ENCODE results near the gene ABCC6. TPM values are rescaled to one million over a fixed set of nuclear protein-coding genes. Genes with fewer than 3 reads are reported as not detected.

ABCC6 gene
- total and polyA plus RNA-seq, 2 of the 4 experiments (the other 2 are of a cell fraction): 0.36 to 1.3 TPM

DNA sequence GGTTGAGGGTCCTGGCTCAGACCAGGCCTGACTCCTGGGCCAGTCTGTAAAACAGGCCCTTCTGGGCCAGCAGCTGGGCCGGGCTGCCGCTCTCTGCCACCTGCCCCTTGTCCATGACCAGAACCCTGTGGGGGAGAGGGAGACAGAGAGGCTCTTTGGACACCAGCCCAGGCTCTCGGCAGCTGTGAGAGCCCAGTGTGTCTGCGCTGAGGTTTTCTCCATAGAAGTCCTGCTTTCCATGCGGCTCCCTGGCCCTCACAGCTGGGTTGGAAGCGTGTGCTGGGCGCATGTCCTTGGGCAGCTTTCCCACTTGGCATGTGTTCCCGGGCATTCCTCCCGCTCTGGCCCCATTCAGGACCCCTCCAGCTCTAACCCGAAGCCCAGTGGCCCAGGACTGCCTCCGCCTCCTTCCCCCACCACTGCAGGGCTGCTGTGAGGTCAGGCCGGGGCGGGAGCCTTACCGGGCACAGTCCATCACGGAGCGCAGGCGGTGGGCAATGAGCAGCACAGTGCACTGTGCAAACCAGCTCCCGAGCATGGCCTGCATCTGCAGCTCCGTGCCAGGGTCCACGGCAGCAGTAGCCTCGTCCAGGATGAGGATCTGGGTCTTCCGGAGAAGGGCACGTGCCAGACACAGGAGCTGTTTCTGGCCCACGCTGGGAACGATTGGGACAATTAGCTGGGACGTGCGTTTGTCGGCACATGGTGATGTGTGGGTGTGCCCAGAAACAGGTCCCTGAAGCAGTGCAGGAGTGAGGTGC, 73.0 kb downstream of the ABCC6 start:
- no peak overlapping the region for H2AK9ac ChIP-seq (replicated peaks; ENCODE audit: low read depth, low read length, poor library complexity)
- H2BK5ac ChIP-seq (ENCODE audit: low read depth, low read length, poor library complexity, severe bottlenecking): no peak overlapping the region
- peaks cover 13% of the 10 kb centered on the region; the same call in 1 of the 2 replicates for H3K9me1 ChIP-seq (ENCODE audit: insufficient read depth, low read length)
- peak; percentile 76 for DNase-seq
- POLR2A ChIA-PET (ENCODE audit: unreplicated experiment): no interaction called here
- peak overlapping the region; percentile 8; the same call in 1 of the 2 replicates for H3K27ac ChIP-seq (ENCODE audit: insufficient read depth, low read length)
- no peak overlapping the region for H2BK20ac ChIP-seq (ENCODE audit: low read depth, low read length)
- WGBS, 2 experiments (ENCODE audit: extremely low coverage in 2 of 2, insufficient read length in 1 of 2): 28% methylated on average over 11 of the region's 28 CpGs; no CpG with 5 or more reads in 1 of the 2 experiments
- peaks cover 25% of the 10 kb centered on the region for H3K36me3 ChIP-seq (ENCODE audit: control insufficient read depth, insufficient read depth, low read length)
- no peak overlapping the region for H2BK15ac ChIP-seq (ENCODE audit: low read depth, low read length)
- intact Hi-C loops (cut with micrococcal nuclease) (no loop called here), in situ Hi-C loops (cut with MboI; ENCODE audit: low sequenced_read_pairs) (no loop called here), dilution Hi-C loops (cut with HindIII; ENCODE audit: low sequenced_read_pairs, unreplicated experiment) (no loop called here)
- TF ChIP-seq ELK1 (IDR thresholded peaks at IDR 0.05; ENCODE audit: borderline replicate concordance, low read depth, low read length): no peak
- TF ChIP-seq CEBPB (IDR thresholded peaks at IDR 0.05; ENCODE audit: low read depth, low read length): no peak
- peak; percentile 62; the same call in 1 of the 2 replicates for TF ChIP-seq MXI1 (IDR thresholded peaks at IDR 0.05; ENCODE audit: borderline replicate concordance, low read depth, low read length)
- no peak for TF ChIP-seq FOS (IDR thresholded peaks at IDR 0.05; ENCODE audit: low read depth, low read length)
- no peak for TF ChIP-seq RCOR1 (IDR thresholded peaks at IDR 0.05; ENCODE audit: insufficient replicate concordance, low read length)
- no peak for TF ChIP-seq USF2 (IDR thresholded peaks at IDR 0.05; ENCODE audit: low read depth, low read length)
- no peak for TF ChIP-seq RFX5 (IDR thresholded peaks at IDR 0.05; ENCODE audit: low read depth, low read length)
- TF ChIP-seq POLR2A (IDR thresholded peaks at IDR 0.05; ENCODE audit: low read depth, low read length): no peak
- H3K27me3 ChIP-seq (ENCODE audit: control insufficient read depth, insufficient read depth, low read length): no peaks in the 10 kb centered on the region
- peak overlapping the region; percentile 2; the same call in 1 of the 2 replicates for H3K4me2 ChIP-seq (ENCODE audit: low read depth, low read length)
- H4K5ac ChIP-seq (ENCODE audit: low read depth, low read length): no peak overlapping the region
- no peak overlapping the region for H3K23ac ChIP-seq (ENCODE audit: low read depth, low read length)
- no peak overlapping the region for H2BK120ac ChIP-seq (ENCODE audit: low read depth, low read length)
- H3K56ac ChIP-seq (ENCODE audit: extremely low read depth, insufficient read depth, low read length): no peak overlapping the region
- CTCF ChIA-PET: no interaction called here
- H3K79me1 ChIP-seq (ENCODE audit: low read depth in 1 of 2, low read length in 2 of 2): peaks cover 5 to 34% of the 10 kb centered on the region in 2 experiments; a peak in 2 of 4 replicates
- peaks cover 11% of the 10 kb centered on the region for H3K4me1 ChIP-seq (ENCODE audit: control insufficient read depth, insufficient read depth, low read length)
- H2AK5ac ChIP-seq (ENCODE audit: low read depth, low read length): no peak overlapping the region
- H2AFZ ChIP-seq (replicated peaks; ENCODE audit: low read length, poor library complexity): no peak overlapping the region
- no peak overlapping the region for H4K8ac ChIP-seq (ENCODE audit: low read depth in 2 of 2, low read length in 2 of 2)
- H3K4me3 ChIP-seq (ENCODE audit: insufficient read depth, low read depth, low read length): no peak overlapping the region
- H3K14ac ChIP-seq (replicated peaks; ENCODE audit: low read depth, low read length): no peak overlapping the region
- peak; percentile 64 for ATAC-seq (ENCODE audit: low read depth)
- no peak overlapping the region for H3K18ac ChIP-seq (ENCODE audit: low read depth, low read length)
- no peak overlapping the region for H3K9ac ChIP-seq (ENCODE audit: low read depth, low read length)
- no peaks in the 10 kb centered on the region for H3K9me3 ChIP-seq (ENCODE audit: control insufficient read depth, insufficient read depth, low read length)
- BruUV-seq (replicated peaks): no TSS peak
- H4K91ac ChIP-seq (ENCODE audit: insufficient read depth, low read depth, low read length): no peak overlapping the region
- no peak overlapping the region for H3K4ac ChIP-seq (ENCODE audit: low read depth, low read length)
- peaks cover 55% of the 10 kb centered on the region for H4K20me1 ChIP-seq (ENCODE audit: insufficient read depth, low read length)

Data from IMR-90 (cell line).